Measurements from ENCODE around the gene TMEM135.

DNA sequence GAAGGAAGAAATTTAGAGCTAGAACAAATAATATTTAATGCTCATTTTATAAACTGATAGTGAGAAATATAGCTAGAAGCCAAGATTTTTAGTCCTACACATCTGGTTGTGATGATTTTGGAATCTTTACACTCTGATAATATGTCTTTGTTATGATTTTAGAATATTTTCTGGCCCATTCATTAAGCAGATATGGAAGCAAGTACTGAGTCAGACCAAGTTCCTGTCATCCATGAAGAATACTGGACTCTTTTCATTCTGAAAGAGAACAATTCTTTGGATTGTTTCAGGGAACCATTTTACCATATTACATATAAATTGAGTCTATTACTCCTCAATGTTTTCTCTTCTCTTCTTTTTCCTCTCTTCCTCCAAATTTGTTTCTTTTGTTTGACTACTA lies 227.4 kb downstream of the TMEM135 start:
- TF ChIP-seq CTCF (IDR thresholded peaks at IDR 0.05; ENCODE audit: low read depth, low read length, poor library complexity, severe bottlenecking) (no peak), EZH2phosphoT487 (IDR thresholded peaks at IDR 0.05; ENCODE audit: borderline replicate concordance, low read length) (no peak)
